GM18517 (cell line): ENCODE results near the gene NRIP3.
"Not testable (repeated sequence)": the region's sequence is repeated elsewhere in the genome, so short reads cannot be mapped to it uniquely, and the experiment has no call there.

Experiments
- ATAC-seq: cut with Tn5 transposase; IDR thresholded peaks from one replicate; pipeline ENCODE4 v1.9.1; 2021; ENCODE audit warnings: mild to moderate bottlenecking, moderate library complexity; ENCODE audit not compliant: unreplicated experiment

Gene NRIP3

DNA sequence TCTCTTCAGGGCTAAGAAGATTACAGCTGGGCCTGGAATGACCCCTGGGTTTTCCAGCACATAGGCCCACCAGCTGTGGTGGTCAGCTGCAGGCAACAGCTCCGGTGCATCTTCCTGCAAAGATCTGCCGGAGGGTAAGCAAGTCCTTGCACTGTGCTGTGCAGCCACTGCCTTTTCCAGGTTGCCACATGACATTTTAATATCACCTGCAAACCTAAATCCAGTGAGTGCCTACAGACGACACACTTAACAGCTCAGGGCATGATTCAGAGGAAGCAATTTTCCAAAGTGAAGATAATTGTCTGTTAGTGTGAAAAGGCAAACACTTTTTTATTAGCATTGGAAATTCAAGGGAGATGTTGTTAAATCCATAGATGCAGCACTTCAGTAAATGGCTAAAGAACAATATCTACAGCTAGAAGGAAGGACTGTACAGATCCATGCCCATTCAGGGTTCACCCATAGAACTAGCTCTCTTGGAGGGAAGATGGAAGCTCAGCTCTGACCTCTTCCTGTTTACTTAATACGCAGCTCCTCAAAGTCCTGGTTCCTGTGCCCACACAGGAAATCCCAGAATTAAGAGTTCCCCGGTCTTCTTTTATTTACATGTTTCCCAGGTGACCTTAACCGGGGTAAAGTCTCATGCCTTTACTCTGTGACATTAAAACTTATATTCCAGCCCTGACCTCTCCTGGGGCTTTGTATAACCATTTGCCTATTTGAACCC, 13.3 kb upstream of the NRIP3 start:
- ATAC-seq, result no peak

DNA sequence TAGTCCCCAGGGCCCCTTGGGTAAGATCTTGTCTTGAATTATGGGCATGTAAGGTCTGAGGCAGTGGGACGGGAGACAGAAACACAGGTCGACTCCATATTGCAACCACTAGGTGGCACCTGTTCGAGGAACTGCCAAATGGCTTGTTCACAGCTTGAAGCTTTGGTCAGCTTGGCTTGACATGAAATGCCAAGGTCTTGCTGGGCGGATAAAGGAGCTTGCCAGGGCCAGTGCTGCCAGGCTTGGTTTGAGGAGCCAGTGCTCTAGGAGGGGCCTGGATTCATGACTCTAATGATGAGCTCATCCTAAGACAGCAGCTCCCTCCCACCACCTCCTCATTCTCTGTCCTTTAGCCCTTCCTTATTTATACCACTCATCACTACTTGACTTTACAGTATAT, 11.9 kb upstream of the NRIP3 start:
- ATAC-seq, result no peak

DNA sequence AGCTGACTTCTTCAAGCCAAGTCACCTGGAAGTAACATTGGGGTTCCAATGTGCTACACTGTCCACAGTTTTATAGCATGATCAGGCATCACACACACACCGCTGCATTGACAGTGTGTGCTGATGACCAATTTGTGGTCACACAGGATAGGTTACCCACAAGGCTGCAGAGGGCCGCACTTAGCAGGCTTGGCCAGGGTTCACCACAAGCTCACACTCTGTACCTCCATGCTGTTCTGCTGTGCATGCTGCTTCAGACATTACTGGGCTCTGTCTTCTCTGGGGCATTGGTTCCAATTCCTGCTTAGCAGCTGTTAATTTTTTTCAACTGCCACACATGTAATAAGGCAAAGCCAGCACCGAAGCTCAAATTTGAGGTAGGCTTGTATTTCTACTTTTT, 11.0 kb upstream of the NRIP3 start:
- no peak for ATAC-seq

DNA sequence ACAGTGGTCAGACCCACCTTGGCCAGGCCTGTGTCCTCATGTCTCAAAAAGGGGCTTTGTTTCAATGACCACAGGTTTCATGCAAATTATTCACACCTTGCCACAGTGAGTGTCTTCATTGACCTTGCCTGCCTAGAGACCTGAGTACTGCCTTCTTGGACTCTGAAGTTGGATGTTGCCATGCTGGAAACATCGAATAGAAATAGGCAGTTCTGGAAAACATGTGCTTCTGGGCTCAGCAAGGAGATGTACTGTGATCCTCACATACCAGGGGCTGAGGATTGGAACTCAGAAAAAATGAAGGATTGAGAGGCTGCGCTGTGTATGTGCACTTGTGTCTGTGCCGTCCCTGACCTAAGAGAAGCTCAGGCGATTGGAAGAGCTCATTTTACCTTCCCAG, 9.6 kb upstream of the NRIP3 start:
- no peak for ATAC-seq

DNA sequence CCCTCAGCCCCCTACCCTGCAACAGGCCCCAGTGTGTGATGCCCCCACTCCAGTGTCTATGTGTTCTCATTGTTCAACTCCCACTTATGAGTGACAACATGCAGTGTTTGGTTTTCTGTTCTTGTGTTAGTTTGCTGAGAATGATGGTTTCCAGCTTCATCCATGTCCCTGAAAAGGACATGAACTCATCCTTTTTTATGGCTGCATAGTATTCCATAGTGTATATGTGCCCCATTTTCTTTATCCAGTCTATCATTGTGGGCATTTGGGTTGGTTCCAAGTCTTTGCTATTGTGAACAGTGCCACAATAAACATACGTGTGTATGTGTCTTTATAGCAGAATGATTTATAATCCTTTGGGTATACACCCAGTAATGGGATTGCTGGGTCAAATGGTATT, 5.7 kb upstream of the NRIP3 start:
- not testable (repeated sequence) for ATAC-seq

DNA sequence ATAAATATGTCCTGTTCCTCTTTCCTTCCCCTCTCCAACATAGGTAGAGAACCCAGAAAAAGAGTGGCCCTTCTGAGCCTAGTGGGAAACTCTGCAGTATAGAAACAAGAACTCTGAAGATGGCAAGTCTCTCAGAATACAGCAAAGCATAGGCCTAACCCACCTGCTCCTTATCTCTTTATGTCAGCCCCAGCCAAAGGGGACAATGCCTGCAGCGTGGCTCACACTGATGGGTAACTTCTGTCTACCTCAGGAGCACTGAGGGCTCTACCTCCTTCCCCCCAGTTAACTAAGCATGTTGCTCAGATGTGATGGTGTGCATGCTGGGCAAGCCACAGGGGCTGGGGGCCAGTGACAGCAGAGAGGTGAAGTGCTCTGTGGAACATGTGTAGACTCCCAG, 4.9 kb upstream of the NRIP3 start:
- no peak for ATAC-seq

DNA sequence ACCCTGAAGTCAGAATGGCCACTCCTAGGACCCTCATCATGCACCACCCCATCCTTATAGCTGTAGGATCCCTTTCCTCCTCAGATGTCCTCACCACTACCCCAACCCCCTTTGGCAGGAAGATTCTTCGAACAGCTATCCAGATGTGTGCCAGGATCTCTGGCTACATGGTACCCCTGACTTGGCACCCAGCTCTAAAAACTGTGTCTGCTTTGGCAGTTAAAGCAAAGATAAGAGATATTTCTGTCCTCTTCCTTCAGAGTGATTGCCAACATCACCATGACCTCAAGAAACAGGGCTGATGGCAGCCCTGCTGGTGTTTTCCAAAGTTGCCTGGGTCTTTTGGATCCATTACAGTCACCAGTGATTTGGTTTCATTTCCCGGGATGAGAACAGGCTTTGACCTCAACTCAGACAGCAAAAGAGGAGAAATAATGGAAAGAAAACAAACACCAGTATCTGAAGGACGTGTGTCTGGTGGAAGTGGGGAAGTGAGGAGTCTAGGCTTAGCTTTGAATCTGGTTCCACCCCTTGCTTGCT, 4.3 kb upstream of the NRIP3 start:
- no peak for ATAC-seq

DNA sequence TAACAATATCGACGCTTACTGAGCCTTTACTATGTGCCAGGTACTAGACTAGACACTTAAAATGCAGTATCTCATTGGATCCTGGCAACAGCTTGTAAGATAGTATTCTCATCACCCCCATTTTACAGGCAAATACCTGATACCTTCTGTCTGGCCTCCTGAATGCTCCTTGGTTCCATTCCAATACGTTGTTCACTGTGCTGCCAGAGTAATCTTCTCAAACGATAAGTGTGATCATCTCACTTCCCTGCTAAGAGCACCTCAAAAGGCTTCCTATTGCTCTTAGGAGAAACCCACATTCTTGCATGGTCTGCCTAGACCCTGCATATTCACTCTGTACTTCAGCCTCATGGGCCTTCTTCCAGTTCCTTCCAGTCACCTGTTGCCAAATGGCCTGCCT, 1.3 kb upstream of the NRIP3 start:
- no peak for ATAC-seq

DNA sequence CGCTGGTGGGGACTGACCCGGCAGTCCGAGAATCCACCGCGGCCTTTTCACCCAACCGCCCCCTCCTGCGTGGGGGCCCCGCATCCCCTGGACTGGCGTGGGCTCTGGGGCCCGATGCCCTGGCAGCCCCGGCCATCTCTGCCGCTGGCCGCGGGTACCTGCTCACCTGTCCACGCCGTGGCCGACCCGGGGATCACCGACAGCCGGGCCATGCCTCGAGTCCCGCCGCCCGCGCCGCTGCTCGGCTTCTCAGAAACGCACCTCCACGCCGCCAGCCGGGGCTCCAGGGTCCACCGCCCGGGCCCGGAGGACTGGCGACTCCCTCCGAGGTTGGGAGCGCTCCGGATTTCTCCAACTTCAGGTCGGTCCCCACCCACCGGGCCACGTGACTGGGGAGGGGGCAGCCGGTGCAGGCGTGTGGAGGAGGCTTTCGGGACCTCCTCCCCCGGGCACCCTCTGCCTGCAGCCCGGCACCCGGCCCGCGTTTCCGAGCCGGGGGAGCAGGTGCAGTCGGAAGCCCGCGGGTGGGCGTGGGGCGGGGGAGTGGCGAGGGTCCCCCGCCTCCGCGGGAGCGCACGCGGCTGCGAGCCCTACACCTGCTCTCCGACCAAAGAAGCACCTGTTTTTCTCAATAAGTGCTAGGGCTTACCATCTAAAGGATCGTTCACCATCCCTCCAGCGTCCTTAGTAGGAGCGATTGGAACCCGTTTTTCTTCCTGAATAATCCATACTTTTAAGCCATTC, 554 bp upstream of the NRIP3 start:
- no peak for ATAC-seq

DNA sequence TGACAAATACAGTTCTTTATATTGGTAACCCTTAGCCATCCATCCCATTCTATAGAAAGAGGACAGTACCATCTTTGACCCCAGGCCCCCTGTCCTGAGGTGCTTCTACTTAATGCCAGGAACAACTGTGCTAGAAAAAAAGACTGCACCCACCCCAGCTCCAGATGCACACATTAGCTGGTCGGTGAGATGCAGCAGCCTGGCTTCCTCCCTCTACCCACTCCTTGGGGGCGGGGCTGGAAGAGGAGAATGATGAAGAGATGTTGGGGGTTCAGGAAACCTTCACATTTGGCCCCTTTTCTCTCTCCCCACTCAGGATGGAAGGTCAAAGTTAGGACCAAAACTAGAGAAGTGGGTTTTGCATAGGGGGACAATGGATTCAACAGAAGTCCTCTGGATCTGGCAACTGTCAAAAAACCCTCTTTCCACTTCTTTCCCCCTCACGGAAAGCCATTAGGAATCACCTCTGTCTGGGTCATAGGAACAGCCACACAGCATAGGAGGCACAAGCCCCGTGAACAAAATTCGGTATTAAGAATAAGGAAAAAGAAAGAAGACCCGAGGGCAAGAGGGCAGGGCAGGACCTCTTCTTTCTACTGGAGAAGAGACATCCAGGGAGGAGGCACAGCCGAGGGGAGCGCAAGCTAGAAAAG, 755 bp downstream of the NRIP3 start:
- no peak for ATAC-seq

DNA sequence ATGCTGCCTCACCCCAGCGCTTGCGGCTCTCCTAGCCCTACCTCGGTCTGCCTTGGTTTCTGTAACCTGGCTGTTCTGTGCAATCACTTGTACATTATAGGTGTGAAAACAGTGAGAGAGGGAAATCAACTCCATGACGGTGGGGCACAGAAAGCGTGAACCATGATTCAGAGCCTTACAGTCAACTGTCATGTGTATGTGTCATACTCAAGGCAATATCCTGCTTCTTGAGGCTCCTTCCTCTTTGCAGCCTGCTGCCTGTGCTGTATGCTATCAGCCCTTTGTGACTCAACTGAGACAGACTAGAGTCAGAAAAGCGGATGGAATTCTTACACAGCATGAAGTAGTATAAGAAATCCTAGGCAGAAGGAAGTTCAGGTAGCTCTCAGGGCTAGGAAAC, 2.1 kb downstream of the NRIP3 start:
- ATAC-seq, result no peak

DNA sequence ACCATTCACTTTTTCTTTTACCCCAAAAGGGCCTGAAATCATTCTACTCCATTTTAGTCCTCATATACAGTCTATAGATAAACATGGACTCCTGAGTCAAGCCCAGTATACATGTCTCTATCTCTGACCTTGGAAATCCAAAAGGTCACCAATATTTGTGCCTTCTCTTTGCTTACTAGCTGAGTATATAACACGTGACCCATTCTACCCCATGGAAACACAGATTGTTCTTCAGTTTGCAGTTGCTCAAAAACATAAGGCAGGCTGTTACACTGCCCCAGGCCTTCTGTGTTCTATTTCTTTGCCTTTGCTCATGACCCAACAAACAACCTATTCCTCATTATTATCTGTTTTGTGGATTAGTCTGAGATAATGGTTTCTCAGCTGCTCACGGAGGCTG, 5.8 kb downstream of the NRIP3 start:
- ATAC-seq, result no peak

DNA sequence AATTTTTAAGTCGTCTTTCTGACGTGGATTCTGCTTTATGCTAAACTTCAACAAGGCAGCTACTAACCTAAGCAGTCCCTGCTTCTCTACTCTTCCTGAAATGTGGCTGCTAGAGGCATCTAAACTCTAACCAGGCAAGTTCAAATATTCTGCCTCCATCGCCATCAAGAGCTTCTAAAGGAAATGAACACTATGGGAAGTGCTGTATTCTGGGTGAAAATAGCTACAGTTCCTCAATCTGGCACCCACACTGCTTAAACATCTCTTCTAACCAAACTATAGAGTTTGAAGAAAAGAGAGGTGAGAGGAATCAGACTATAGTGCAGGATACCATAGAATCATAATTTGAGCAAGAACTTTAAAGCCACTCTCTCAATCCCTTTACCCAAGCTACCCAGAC, 6.3 kb downstream of the NRIP3 start:
- ATAC-seq, result no peak

DNA sequence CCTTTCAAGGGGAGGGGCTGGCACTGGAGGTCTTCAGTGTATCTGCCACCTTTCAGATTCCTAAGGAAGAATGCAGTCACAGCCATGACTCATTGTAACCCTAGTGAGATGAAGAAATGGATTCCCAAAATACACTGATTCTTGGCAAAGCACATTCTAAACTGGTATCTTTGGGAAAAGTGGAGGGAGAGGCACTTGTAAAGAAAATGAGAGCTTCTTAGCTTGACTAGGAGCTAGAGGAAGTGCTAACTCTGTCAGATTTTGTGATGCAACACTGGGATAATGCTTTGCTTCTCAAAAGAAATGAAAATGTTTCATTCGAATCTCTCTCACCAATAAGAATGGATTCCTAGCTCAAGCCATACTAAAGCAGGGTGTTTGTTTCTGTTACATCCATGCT, 14.3 kb downstream of the NRIP3 start:
- no peak for ATAC-seq

DNA sequence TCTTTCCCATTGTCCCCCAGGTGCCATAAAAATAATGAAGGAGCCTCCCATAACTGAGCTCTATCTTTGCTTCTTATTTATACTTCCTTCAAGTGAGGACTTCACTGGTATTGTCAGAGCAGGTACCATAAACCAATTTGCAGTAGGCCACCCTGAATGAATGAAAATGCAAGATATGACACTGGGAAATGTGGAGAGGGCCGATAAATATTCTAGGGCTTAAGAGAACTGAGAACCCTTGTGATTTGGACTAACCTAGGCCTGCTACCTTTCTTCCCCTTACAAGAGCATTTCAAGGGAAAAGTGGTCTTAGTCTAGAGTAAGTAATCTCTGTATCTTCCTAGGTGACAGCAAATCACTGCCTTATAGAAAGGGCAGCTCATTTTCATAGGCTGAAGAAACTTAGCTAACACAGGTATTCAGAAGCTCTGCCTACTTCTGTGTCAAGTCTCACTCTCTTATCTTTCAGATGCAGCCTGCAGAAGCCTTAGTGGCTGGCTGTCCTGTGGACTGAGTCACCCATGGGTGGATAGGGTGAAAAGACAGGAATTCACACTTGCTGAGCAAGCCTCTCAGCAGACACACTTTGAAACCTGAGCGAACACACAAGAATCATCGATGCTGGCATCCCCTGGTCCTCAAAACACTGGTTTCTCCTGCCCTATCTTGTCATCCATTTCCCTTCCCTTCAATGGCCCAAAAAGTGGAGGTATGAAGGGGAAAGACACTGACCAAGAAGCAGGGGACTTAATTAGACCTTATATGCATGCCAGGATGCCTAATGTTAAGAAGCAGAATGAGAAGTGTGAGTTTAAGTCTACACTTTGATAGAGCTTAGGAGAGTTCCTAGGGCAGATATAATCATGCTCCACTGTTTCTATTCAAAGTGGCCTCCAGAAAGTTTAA, 15.2 kb downstream of the NRIP3 start:
- ATAC-seq, result no peak

DNA sequence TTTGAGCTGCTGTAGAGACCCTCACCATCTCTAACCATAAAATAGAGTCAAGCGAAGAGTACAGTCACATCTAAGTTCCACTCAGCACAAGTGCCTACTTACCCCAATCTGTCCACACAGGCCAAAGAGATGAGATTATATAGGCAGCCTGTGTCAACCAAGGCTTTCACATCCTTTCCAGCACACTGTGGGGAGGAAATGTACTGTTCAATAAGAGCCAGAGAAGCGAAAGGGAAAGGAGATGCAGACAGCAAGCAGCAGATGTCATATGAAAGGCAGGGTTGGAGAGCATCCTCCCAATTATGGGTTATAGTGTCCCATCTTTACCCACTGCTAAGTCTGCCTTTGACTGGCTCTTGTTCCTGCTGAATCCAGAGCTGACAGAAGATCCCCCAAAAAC, 16.4 kb downstream of the NRIP3 start:
- no peak for ATAC-seq

DNA sequence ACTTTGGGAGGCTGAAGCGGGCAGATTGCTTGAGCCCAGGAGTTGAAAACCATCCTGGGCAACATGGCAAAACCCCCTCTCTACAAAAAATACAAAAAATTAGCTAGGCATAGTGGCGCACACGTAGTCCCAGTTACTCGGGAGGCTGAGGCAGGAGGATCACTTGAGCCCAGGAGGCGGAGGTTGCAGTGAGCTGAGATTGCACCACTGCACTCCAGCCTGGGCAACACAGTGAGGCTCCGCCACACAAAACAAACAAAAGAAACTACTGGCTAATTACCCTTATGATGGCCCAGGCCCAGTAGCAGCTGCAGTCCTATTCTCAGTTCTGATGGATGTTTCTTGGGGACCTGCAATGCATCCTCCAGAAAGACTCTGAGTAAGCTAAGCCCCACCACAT, 17.0 kb downstream of the NRIP3 start:
- ATAC-seq, result not testable (repeated sequence)

DNA sequence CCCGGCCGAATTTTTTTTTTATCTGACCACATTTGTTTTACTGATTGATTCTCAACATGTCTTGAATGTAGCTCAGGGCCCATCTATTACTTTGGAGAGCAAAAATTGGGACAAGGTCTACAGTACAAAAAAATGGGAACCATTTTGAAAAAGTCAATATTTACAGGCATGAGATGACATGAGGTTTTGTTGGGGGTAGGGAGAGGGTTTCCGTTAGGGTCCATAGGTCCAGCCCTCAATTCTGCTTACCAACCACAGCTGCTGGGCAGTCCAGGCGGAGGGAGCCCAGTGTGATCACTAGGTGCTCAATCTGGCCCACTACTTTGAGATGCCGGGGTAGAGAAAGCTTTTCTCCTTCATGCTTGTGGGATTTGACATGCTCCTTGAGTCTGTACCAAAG, 18.3 kb downstream of the NRIP3 start:
- ATAC-seq, result no peak

DNA sequence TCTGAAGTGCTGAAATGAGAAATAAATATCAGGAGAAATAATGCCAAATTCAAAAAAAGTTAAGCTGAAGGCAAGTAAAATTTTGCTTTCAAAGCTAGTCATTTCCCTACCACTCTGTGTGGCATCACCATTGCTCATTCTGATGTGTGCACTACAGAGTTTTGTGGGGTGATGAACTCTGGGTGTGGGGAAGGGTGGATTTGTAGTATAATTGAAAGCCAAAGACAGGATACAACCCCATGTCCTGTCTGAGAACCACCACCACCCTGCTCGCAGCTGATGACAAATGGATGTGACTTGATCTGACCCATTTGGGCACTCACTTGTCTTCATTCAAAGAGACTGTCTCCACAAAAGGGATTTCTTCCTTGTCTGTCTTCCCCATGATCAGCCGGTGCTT, 20.2 kb downstream of the NRIP3 start:
- no peak for ATAC-seq

DNA sequence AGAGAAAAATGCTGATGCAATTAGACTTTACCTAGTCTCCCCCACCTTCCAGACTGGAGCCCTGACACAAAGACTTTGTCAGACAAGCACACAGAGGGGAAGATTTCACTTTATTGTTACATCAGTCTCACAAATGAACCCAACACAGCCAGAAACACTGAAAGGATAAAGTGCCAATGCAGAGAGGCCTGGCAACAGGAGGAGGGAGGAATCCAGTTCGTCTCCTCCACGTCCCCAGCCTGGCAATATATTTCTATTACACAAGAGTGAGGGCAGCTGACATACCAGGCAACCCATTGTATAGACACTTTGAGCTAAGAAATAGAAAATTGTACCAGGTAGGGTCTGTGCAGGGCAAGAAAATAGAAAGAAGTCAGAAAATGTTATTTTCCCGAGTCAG, 23.3 kb downstream of the NRIP3 start:
- ATAC-seq, result no peak

DNA sequence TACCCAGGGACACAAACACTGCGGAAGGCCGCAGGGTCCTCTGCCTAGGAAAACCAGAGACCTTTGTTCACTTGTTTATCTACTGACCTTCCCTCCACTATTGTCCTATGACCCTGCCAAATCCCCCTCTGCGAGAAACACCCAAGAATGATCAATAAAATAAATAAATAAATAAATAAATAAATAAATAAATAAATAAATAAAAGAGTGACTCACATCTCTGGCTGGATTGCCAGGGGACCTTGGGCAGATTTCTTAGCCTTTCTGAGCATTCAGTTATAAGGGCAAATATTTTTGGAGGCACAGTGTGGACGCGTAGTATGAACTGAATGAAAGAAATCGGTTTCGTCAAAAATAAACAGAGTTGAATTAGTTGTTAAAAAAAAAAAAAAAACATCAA, 24.4 kb downstream of the NRIP3 start:
- not testable (repeated sequence) for ATAC-seq
